ENCODE data around the gene AMBRA1. TPM values are rescaled to one million over a fixed set of nuclear protein-coding genes. Genes with fewer than 3 reads are reported as not detected.

Gene AMBRA1
- total RNA-seq, 1 donor = 18.0 TPM

- no peak for DNase-seq (ENCODE audit: low read depth)
- no peak overlapping the region for H3K4me3 ChIP-seq (ENCODE audit: low read depth, low read length)
- no peak for TF ChIP-seq CTCF (IDR thresholded peaks at IDR 0.05; ENCODE audit: insufficient read depth, low read length)
Observed at GRCh38 chr11:46615756-46616155, 21.9 kb upstream of the AMBRA1 start.

- no peak overlapping the region for H3K4me3 ChIP-seq (ENCODE audit: low read depth, low read length)
- no peak for DNase-seq (ENCODE audit: low read depth)
- TF ChIP-seq CTCF (IDR thresholded peaks at IDR 0.05; ENCODE audit: insufficient read depth, low read length) = no peak
Observed at GRCh38 chr11:46612326-46612725, 18.5 kb upstream of the AMBRA1 start.

DNA sequence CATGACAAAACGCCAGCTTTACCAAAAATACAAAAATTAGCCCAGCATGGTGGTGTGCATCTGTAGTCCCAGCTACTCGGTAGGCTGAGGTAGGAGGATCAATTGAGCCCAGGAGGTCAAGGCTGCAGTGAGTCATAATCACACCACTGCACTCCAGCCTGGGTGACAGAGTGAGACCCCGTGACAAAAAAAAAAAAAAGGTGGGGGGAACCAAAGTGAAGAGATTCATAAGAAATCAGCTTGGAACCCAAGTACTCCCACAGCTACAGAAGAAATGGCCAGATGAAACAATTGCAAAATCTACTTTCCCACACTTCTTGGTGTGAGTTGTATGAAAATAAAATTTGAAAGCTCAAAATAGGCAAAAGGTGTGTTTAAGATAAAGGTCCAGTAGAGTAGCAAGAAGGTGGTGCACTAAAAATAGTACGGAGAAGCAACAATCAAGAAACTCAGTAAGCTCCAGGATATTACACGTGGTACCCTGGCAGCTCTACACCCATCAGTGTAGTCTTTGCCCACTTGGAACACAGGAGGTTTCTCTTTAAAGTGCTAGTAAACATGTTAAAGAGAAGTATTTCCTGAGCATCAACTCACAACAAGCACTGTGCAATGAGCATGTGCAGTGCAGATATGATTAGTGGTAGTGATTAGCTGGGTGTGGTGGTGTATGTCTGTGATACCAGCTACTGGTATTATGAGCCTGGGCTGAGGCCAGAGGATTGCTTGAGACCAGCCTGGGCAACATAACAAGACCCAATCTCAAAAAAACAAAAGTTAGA, 17.9 kb upstream of the AMBRA1 start:
- no peak for TF ChIP-seq CTCF (IDR thresholded peaks at IDR 0.05; ENCODE audit: insufficient read depth, low read length)
- no peak for DNase-seq (ENCODE audit: low read depth)
- H3K4me3 ChIP-seq (ENCODE audit: low read depth, low read length) = no peak overlapping the region

GRCh38 chr11:46609386-46609785, 15.6 kb upstream of the AMBRA1 start:
- no peak overlapping the region for H3K4me3 ChIP-seq (ENCODE audit: low read depth, low read length)
- no peak for DNase-seq (ENCODE audit: low read depth)
- no peak for TF ChIP-seq CTCF (IDR thresholded peaks at IDR 0.05; ENCODE audit: insufficient read depth, low read length)

GRCh38 chr11:46607516-46607915, 13.7 kb upstream of the AMBRA1 start:
- DNase-seq (ENCODE audit: low read depth) = no peak
- no peak overlapping the region for H3K4me3 ChIP-seq (ENCODE audit: low read depth, low read length)
- TF ChIP-seq CTCF (IDR thresholded peaks at IDR 0.05; ENCODE audit: insufficient read depth, low read length) = no peak

GRCh38 chr11:46604796-46605195, 11.0 kb upstream of the AMBRA1 start:
- H3K4me3 ChIP-seq (ENCODE audit: low read depth, low read length) = no peak overlapping the region
- no peak for TF ChIP-seq CTCF (IDR thresholded peaks at IDR 0.05; ENCODE audit: insufficient read depth, low read length)
- no peak for DNase-seq (ENCODE audit: low read depth)

Data from fibroblast of the aortic adventitia (primary cell).